Psoas muscle (tissue), 8 donors: ENCODE results near the gene PPP1R12A. TPM values are rescaled to one million over a fixed set of nuclear protein-coding genes. Genes with fewer than 3 reads are reported as not detected.

Source experiments
- ATAC-seq, 4 donors: fragments of 200-7000 bp; cut with Tn5 transposase; one replicate each; pipeline ENCODE4 v1.9.1; 2020; ENCODE audit warnings: moderate library complexity in 3 of 4, mild to moderate bottlenecking in 2 of 4
- DNase-seq, 2 donors: peaks; one replicate each; pipeline ENCODE4 v3.0.0-alpha.2; 2020
- H3K27ac ChIP-seq: fragments of 200-600 bp; one replicate; pipeline ENCODE4 v1.8.0; 2022
- H3K27me3 ChIP-seq, 3 donors: fragments of 200-600 bp in 1 of 3; one replicate each; pipeline versions ENCODE4 v1.6.1 to v1.8.0; 2013 to 2022; ENCODE audit warnings: low read length in 2 of 3, mild to moderate bottlenecking in 2 of 3, moderate library complexity in 1 of 3; ENCODE audit not compliant: insufficient read depth in 3 of 3
- H3K36me3 ChIP-seq, 2 donors: fragments of 200-600 bp in 1 of 2; one replicate each; pipeline versions ENCODE4 v1.6.1 to v1.8.0; 2013 to 2022; ENCODE audit warnings: low read depth in 1 of 2, mild to moderate bottlenecking in 1 of 2, moderate library complexity in 1 of 2; ENCODE audit not compliant: insufficient read depth in 1 of 2
- H3K4me1 ChIP-seq: fragments of 200-600 bp; one replicate; pipeline ENCODE4 v1.8.0; 2022
- H3K4me3 ChIP-seq: fragments of 200-600 bp; one replicate; pipeline ENCODE4 v1.8.0; 2022; ENCODE audit warnings: mild to moderate bottlenecking
- H3K9me3 ChIP-seq: fragments of 200-600 bp; one replicate; pipeline ENCODE4 v1.8.0; 2022
- CTCF ChIP-seq: fragments of 200-600 bp; IDR thresholded peaks from one replicate; pipeline ENCODE4 v1.8.0; 2022; ENCODE audit warnings: antibody characterized with exemption
- WGBS, 3 donors: extraction: QIAGEN DNeasy Blood & Tissue Kit; methylation state at CpG; one replicate each; pipeline versions ENCODE4 v1.1.6 to v1.1.7; 2013; 5-methylcytosine and 5-hydroxymethylcytosine counted together
- intact Hi-C, 2 donors: fragments of 100-400 bp; cut with DNase I; formaldehyde crosslinking; loops; one replicate each; pipeline versions ENCODE4 v1.11.0 to v1.14.2; 2022
- polyA plus RNA-seq, 3 donors: library from polyadenylated mRNA; stranded (reverse); fragments of 200-250 nt; gene quantifications; one replicate each; pipeline ENCODE4 v1.2.3, GENCODE V29; 2013
- total RNA-seq, 4 donors: library from RNA; stranded (reverse); fragmentation: NEBNext Ultra II Directional in 2 of 4; extraction: Animal tissue kit (Norgen Biotek cat#: 25700) in 2 of 4; gene quantifications; one replicate each; pipeline versions ENCODE4 v1.2.1 to v1.2.4, GENCODE V29; 2021 to 2023
- donor health status: healthy with polysubstance abuse.
- donor health status: DM: no; HTN: no; CAD: no; lungs with moderate emphysema.
- donor health status: Bipolar disorder and iron deficiency.
- donor health status: healthy.
- donor health status: DM: yes; HTN: yes; CAD: no.
- donor health status: DM: no; HTN: no; CAD: no.
- donor health status: DM: no; HTN: no; CAD: no.
- donor health status: DM: yes; HTN: yes; CAD: no.

The PPP1R12A gene
- total and polyA plus RNA-seq, 7 donors, result 9.5 to 51.2 (median 37.8) TPM

- no peak for TF ChIP-seq CTCF
- H3K27me3 ChIP-seq, result no peaks in the 10 kb centered on the region
- no peak overlapping the region for H3K4me3 ChIP-seq
- no peaks in the 10 kb centered on the region for H3K9me3 ChIP-seq
- intact Hi-C loops, result no loop called here
- H3K36me3 ChIP-seq, result peaks cover 0 to 93% of the 10 kb centered on the region in 2 donors
- no peak for ATAC-seq
- H3K4me1 ChIP-seq, result no peaks in the 10 kb centered on the region
- no peak overlapping the region for H3K27ac ChIP-seq
- no peak for DNase-seq
These were observed 152.6 kb downstream of the PPP1R12A start for GRCh38 chr12:79782172-79782900.

- no peak overlapping the region for H3K27ac ChIP-seq
- peaks cover 0 to 80% of the 10 kb centered on the region in 2 donors for H3K36me3 ChIP-seq
- no peaks in the 10 kb centered on the region for H3K9me3 ChIP-seq
- TF ChIP-seq CTCF, result no peak
- DNase-seq (no peak), ATAC-seq (no peak)
- no peaks in the 10 kb centered on the region for H3K4me1 ChIP-seq
- intact Hi-C loops, result no loop called here
- no peaks in the 10 kb centered on the region for H3K27me3 ChIP-seq
- no peak overlapping the region for H3K4me3 ChIP-seq
- WGBS, 3 donors, result 89 to 96% (median 93%) methylated on average over 3 of the region's 3 CpGs
These were observed 156.0 kb downstream of the PPP1R12A start for GRCh38 chr12:79778802-79779448.

GRCh38 chr12:79776111-79776510 lies 158.8 kb downstream of the PPP1R12A start:
- no peak overlapping the region for H3K27ac ChIP-seq
- DNase-seq, result no peak
- no peak overlapping the region for H3K4me3 ChIP-seq
- 80 to 90% (median 87%) methylated on average over 1 of the region's 1 CpG for WGBS, 3 donors
- no peak for TF ChIP-seq CTCF
- no peak for ATAC-seq
- H3K36me3 ChIP-seq, result peaks cover 0 to 53% of the 10 kb centered on the region in 2 donors
- H3K9me3 ChIP-seq, result no peaks in the 10 kb centered on the region
- intact Hi-C loops, result no loop called here
- no peaks in the 10 kb centered on the region for H3K4me1 ChIP-seq
- H3K27me3 ChIP-seq, result no peaks in the 10 kb centered on the region

- WGBS, 3 donors, result 71 to 83% (median 73%) methylated on average over 3 of the region's 3 CpGs
- ATAC-seq, result no peak
- Histone ChIP-seq H3K36me3 (peaks cover 0 to 47% of the 10 kb centered on the region in 2 donors), H3K27me3 (no peaks in the 10 kb centered on the region), H3K4me3 (no peak overlapping the region), H3K9me3 (no peaks in the 10 kb centered on the region), H3K4me1 (no peaks in the 10 kb centered on the region), H3K27ac (no peak overlapping the region)
- no peak for TF ChIP-seq CTCF
- intact Hi-C loops, result no loop called here
- DNase-seq, result no peak
These were observed 159.4 kb downstream of the PPP1R12A start for GRCh38 chr12:79775355-79776027.
